ENCODE measurements around the gene SLC7A6OS.

DNA sequence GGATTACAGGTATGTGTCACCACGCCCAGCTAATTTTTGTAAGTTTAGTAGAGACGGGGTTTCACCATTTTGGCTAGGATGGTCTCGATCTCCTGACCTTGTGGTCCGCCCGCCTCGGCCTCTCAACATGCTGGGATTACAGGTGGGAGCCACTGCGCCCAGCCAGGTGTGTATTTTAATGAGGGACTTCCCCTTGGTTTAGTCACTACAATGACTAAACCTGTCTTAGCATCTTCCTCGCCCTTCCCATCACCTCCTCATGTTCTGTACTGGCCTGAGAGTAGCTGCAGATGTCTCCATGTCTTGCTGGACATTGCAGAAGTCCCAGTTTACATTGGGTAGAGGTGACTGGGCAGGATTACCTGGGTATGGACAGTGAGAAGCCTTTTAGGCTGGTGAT lies 36.9 kb downstream of the SLC7A6OS start:
- no peak for TF ChIP-seq POLR2A (IDR thresholded peaks at IDR 0.05; ENCODE audit: low read length)
- no peak for TF ChIP-seq GATA1 (IDR thresholded peaks at IDR 0.05; ENCODE audit: low read depth, low read length)
